Vagina (tissue), 2 donors: ENCODE measurements around the gene SWAP70.

Source experiments
- POLR2AphosphoS5 ChIP-seq, 2 donors: sonication (generic); formaldehyde crosslinking; IDR thresholded peaks; one replicate each; pipeline ENCODE4 v1.9.0; 2017; ENCODE audit warnings: antibody characterized with exemption in 2 of 2, mild to moderate bottlenecking in 2 of 2, low read depth in 1 of 2; ENCODE audit not compliant: insufficient read depth in 1 of 2
- TF ChIP-seq, protein P1 (sequence below), 3 experiments: fragments of 450-650 bp in 2 of 3; fragments of 200-600 bp in 1 of 3; sonication (generic) in 1 of 3; IDR thresholded peaks; one replicate each; pipeline ENCODE4 v1.5.1; 2017 to 2019; ENCODE audit warnings: antibody characterized with exemption in 3 of 3, mild to moderate bottlenecking in 2 of 3, moderate library complexity in 2 of 3

DNA sequence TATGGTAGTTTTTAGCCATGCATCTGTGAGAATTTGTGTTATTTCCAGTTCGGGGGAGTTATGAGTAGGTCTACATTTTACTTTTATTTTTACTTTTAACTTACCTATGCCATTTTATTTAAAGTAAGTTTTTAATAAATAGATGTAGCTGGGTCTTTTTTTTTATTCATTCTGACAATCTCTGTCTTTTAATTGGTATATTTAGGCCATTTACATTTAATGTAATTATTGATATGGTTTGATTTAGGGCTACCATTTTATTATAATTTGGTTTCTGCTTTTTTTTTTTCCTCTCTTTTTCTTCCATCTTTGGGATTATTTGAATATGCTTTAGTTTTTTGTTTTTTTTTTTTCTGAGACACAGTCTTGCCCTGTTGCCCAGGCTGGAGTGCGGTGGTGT lies 1.9 kb downstream of the SWAP70 start:
- TF ChIP-seq, protein P1, sequence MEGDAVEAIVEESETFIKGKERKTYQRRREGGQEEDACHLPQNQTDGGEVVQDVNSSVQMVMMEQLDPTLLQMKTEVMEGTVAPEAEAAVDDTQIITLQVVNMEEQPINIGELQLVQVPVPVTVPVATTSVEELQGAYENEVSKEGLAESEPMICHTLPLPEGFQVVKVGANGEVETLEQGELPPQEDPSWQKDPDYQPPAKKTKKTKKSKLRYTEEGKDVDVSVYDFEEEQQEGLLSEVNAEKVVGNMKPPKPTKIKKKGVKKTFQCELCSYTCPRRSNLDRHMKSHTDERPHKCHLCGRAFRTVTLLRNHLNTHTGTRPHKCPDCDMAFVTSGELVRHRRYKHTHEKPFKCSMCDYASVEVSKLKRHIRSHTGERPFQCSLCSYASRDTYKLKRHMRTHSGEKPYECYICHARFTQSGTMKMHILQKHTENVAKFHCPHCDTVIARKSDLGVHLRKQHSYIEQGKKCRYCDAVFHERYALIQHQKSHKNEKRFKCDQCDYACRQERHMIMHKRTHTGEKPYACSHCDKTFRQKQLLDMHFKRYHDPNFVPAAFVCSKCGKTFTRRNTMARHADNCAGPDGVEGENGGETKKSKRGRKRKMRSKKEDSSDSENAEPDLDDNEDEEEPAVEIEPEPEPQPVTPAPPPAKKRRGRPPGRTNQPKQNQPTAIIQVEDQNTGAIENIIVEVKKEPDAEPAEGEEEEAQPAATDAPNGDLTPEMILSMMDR (IDR thresholded peaks at IDR 0.05) = no peak
- no peak for TF ChIP-seq POLR2AphosphoS5 (IDR thresholded peaks at IDR 0.05; ENCODE audit: insufficient read depth in 1 of 2, low read depth in 1 of 2)
